Measurements from ENCODE around the gene HOXC10.

GRCh38 chr12:53993162-53994008, 8.4 kb downstream of the HOXC10 start:
- TF ChIP-seq EZH2 (IDR thresholded peaks at IDR 0.05; ENCODE audit: insufficient read depth, low read length) (no peak), CTCF (IDR thresholded peaks at IDR 0.05; ENCODE audit: insufficient read depth, low read depth, low read length) (no peak)

Measured in astrocyte (in vitro differentiated cells and primary cell).